GM18951 (cell line): Measurements from ENCODE around the gene SFXN3.
"Not testable (repeated sequence)": the region's sequence is repeated elsewhere in the genome, so short reads cannot be mapped to it uniquely, and the experiment has no call there.

Source experiments
- POLR2A ChIP-seq: IDR thresholded peaks from 4 replicates; pipeline ENCODE4 v1.6.1; 2011; ENCODE audit warnings: mild to moderate bottlenecking; ENCODE audit not compliant: insufficient read length, insufficient read depth; ENCODE audit errors: extremely low read depth
- in situ Hi-C: fragments of 300-500 bp; cut with MboI; formaldehyde crosslinking; loops from one replicate; pipeline ENCODE4 v1.12.0; 2022; ENCODE audit warnings: low sequenced_read_pairs, mixed read lengths, inconsistent platforms; ENCODE audit not compliant: unreplicated experiment

Gene SFXN3

GRCh38 chr10:101028446-101029337 is 2.3 kb upstream of the SFXN3 start:
- TF ChIP-seq POLR2A = no peak
- in situ Hi-C loops = no loop called here

DNA sequence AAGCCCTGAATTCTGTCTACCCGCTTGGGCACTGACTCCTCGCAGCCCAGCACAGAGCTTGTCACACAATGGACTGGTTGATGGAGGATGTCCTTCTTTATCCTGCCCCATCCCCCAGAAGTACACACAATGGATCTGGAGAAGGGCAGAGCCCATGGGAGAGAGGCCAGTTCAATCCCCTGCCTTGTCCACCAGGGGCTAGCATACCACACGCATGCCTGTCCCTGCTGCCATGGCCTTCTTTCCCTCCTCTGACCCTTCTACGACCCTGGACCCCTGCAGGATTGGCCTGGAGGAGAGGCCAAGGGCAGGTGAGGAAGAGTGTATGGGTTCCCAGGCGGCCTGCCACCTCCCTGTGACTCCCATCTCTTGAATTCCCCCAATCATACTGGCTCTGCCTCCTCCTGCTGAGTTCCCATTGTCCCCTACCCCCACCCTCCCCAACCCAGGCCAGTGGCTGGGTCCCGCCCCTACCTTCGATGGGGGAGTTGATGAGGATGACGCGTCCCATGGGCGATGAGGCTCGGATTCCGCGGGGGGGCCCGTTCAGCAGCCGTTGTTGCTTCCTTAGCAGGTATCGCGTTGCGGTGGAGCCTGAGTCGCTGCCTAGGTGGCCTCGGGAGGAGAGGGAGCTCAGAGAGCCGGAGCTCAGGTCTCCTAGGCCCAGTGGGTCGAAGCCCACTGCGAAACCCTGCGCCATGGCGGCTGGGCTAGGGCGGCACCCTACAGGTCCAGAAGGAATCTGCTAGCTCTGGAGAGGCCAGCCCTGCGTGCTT is 1.3 kb upstream of the SFXN3 start:
- in situ Hi-C loops = no loop called here
- no peak for TF ChIP-seq POLR2A

GRCh38 chr10:101030496-101031127 is 422 bp upstream of the SFXN3 start:
- in situ Hi-C loops = no loop called here
- TF ChIP-seq POLR2A = no peak

- in situ Hi-C loops = no loop called here
- no peak for TF ChIP-seq POLR2A
Measured at GRCh38 chr10:101031796-101032636, 982 bp downstream of the SFXN3 start.

- TF ChIP-seq POLR2A = no peak
- in situ Hi-C loops = no loop called here
Measured at GRCh38 chr10:101032637-101033224, 1.7 kb downstream of the SFXN3 start.

GRCh38 chr10:101033276-101033675 is 2.2 kb downstream of the SFXN3 start:
- in situ Hi-C loops = no loop called here
- TF ChIP-seq POLR2A = no peak

GRCh38 chr10:101034404-101034803 is 3.4 kb downstream of the SFXN3 start:
- in situ Hi-C loops = not testable (repeated sequence)

DNA sequence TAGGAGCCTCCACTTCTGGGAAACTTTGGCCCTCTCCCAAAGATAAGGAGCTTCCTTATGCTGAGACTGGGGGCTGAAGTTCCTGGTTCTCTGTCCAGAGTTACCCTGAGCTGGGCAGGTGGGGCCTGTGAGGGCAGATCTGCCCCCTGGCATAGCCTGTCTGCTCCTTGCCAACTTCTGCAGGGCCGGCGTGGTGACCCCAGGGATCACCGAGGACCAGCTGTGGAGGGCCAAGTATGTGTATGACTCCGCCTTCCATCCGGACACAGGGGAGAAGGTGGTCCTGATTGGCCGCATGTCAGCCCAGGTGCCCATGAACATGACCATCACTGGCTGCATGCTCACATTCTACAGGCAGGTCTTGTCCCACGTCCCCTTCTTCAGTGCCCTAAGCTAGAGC is 4.3 kb downstream of the SFXN3 start:
- in situ Hi-C loops = no loop called here
- TF ChIP-seq POLR2A = no peak

DNA sequence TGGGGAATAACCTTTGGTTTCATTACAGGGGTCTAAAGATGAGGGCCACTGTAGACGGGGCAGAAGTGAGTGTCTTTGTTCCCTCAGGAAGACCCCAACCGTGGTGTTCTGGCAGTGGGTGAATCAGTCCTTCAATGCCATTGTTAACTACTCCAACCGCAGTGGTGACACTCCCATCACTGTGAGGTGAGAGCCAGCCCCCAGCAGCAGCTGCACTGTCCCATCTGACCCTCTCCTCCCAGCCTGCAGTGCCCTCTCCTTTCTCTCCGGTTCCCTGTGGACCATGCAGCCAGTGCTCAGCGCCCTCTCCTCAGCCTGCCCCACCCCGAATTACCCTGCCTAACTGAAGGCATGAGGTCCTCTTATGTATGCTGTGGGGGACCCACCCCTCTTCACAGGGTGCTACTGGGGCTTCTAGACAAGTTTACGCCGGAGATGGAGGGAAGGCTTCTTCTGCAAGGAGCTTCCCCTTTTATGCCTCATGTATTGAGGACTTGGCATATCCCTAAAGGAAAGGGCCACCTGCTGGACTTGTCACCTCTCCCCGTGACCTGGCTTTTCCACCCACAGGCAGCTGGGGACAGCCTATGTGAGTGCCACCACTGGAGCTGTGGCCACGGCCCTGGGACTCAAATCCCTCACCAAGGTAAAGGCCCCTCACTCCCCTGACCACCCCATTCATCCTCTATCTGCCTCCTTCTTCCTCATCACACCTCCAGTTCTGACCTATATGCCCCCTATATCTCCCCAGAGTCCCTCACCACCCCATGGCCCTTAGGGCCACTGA is 5.1 kb downstream of the SFXN3 start:
- in situ Hi-C loops = no loop called here
- TF ChIP-seq POLR2A = no peak

GRCh38 chr10:101036726-101037125 is 5.7 kb downstream of the SFXN3 start:
- no peak for TF ChIP-seq POLR2A
- in situ Hi-C loops = no loop called here

DNA sequence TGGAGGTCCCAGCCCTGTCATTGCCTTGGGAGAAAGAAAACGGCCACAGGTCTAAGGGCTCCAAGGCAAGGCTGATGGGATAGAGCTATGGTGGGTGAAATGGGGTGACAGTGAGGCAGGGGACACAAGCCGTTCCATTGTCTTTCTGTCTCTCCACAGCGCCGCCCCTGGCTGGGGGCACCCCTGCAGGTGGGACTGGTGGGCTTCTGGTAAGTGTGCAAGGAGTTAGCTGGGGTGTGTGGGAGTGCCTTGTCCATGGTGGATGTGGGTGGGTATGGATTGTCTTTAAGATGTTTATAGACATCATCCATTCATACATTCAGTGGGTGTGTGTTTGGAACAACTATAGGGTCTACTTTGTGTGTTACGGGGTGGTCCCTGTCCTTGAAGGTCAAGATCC is 7.5 kb downstream of the SFXN3 start:
- no peak for TF ChIP-seq POLR2A
- in situ Hi-C loops = no loop called here

DNA sequence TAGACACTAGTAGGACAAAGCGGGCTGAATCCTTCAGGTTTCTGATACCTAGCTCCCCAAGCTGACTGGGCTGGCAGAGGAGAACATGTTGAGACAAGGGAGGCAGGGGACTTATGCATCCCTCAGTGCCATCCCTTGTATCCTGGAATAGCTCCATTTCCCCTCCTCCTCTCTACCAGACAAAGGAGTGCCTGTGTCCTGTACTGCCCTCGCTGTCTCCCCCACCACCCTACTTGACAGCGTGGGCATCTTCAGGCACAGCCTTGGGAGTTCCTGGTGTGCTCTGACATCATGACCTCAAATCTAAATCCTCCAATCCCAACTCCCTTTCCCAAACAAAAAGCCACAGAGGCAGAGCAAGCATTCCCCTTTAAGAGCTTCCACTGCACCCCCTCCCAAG is 9.0 kb downstream of the SFXN3 start:
- no peak for TF ChIP-seq POLR2A

DNA sequence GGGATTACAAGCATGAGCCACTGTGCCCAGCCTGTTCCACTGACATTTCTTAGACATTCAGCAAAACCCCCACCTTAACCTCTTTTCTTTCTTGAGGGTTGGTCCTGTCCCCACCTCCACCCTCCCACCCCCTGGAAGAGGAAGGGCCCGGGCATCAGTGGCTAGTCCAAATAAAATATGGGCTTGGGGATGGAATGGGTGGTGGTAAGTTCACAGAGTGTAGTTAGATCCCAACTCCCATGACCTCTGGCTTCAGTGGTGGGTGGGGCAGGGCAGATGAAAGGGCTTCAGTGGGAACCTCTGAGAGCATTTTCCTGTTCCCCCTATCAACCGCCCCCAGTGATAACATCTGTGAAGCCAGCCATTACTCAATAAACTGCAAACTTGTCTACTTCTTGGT is 9.8 kb downstream of the SFXN3 start:
- TF ChIP-seq POLR2A = no peak
- in situ Hi-C loops = no loop called here

More for the DNA sequence above, 9.0 kb downstream of the SFXN3 start:
- in situ Hi-C loops = no loop called here
